NCI-H1105 (cell line): ENCODE data around the gene DNAL1.

Source experiments
- DNase-seq: peaks from one replicate; lab custom pipeline; 2025; lab: John Stamatoyannopoulos, UW

Gene DNAL1

DNA sequence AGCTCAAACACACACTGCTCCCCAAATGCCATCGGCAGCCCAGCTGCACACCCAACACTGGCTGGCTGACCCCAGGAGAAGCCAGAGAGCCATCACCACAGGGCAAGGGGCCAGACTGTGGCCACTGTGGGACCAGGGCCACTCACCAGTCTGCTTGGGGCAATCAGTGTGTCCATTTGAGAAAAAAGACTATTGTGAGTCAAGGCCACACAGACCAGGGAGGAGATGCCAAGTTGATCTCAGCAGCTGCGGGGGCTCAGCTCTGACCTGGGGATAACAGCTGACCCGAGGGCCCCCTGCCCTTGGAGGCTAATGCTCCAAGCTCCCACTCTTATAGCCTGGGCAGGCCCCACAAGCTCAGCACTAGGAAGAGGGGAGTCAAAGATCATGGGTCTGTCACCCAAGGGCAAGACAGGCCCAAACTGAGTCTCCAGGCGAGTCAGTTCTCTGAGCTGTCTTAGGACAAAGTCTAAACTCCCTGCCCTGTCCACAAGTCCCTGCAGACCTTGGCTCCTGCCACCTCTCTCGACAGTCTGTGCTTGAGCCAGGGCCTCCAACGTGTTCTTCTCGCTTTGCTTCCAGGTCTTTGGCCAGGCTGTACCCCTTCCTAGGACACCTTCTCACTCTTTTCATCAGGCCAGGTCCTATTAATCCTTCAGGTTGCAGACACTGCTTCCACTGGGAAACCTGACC is 99.5 kb downstream of the DNAL1 start:
- no peak for DNase-seq

DNA sequence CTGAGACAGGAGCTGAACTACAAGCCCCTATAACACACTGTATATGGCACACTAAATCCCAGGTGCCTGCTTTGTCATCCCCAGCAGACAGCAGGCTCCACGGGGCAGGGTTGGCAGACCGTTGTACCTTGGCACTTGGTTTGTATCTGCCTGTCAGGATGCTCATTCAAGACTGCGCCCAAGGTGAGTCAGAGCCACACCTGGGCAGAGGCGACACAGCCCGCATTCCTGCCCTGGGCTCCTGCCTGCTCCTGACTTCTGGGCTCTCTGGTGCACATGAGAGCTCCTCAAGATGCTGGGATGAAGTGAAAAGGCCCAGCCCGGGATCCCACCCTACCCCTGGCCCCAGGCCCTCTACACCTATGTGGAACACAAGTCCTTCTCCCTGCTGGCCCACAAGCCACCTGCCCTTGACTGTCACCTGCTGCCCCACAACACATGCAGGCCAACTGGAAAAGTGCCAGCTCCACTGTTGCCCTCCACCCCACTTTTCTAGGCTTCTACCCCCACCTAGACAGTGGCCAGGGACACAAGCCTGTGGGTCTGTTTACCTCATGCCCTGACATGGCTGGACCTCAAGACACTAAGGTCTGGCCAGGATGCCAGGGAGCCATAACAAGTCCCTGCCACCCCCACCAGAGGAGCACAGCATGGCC is 100.2 kb downstream of the DNAL1 start:
- DNase-seq, result no peak

DNA sequence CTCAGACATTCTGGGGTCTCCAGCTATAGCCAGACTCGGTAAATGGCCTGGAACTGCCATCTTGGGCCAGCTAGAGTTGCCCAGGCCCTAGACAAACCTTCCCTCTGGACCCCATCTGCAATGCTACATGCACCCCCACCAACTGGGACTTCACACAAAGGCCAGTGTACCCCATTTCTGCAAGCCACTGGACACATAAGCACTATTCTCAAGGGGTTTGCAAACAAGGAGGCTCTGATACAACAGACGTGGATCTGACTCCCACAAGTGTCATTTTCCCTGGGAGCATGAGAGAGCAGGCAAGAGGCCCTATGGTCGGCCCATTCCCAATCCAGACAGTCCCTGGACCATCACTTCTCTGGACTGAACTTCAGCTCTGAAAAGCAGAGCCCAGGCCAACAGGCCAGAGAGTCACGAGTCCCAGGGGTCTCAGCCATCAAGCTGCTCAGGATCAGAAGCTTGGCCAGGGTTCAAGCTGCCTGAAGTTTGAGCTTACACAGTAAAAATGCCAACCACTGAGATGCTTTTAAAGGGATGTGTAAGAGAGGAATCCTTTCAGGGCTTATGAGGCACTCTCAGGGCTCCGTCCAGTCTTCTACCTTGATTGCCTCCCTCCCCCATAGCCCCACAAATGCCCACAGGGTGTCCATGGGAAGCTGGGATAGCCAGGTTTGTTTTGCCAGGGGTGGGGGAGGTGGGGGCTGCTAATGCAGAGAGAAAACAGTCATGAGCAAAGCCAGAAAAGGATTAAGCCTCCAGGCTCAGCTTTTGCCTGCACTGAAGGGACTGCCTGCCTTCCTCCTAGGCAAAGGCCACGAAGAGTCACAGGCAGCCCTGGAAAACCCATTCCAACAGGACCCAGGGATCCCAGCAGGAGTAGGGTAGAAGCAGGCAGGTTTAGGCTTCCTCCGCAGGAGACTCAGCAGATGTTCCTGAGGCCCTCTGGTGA is 101.1 kb downstream of the DNAL1 start:
- DNase-seq, result no peak

GRCh38 chr14:73746520-73747378 is 102.0 kb downstream of the DNAL1 start:
- DNase-seq, result no peak

- DNase-seq, result no peak
Measured at GRCh38 chr14:73747379-73748211, 102.8 kb downstream of the DNAL1 start.

- no peak for DNase-seq
Measured at GRCh38 chr14:73748858-73749357, 104.1 kb downstream of the DNAL1 start.

DNA sequence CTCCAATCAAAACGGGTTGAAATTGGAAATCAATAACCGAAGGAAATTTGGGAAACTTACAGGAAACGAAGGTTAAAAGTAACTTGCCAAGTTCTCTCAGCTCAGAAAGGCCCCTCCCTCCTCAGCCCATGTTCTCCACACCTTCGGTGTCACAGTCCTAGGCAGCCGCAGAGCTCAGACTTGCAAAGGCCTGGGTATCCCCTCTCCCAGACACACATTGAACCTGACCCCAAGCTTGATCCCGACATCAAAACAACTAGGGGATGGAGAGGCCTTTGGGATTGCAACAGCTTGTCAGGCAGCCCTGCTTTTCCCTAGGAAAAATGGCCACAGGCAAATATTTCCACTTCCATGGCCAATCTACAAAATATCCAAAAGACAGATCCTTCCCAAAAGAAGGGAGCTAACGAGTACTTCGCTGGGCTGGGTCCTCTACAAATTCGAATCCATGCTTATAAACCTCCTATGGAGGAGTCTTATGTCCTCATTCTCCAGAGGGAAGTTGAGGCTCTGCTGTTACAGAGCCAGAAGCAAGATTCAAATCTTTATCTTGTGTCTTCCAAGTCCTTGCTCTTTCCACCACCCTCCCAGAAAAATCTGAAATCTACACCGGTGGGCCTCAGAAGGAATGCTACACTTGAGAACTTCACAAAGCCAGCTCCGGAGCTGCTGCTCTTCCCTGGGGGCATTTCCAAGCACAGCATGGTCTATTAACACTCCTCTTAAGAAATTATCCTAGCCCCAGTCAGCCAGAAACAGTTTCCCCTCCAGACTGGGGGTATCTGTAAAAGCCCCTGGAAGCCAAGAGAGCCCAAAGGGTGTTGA is 105.1 kb downstream of the DNAL1 start:
- no peak for DNase-seq

DNA sequence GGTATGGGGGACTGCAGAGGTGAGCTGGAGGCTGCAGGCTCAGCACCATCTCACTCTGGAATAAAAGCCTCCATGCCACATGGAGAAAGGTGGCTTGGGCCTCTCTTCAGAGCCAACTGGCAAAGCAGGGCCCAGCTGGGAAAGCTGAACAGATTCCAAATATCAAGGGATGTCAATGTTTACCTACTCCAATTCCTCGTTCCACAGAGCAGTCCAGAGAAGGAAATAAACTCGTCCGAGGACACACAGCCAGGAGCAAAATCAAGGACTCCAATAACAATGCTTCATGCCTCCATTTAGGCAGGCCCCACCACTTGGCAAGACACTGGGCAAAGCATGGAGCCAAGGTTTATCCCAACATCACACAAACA is 105.7 kb downstream of the DNAL1 start:
- DNase-seq, result no peak

- no peak for DNase-seq
Measured at GRCh38 chr14:73751157-73751691, 106.4 kb downstream of the DNAL1 start.

- no peak for DNase-seq
Measured at GRCh38 chr14:73752297-73752992, 107.7 kb downstream of the DNAL1 start.
